ENCODE results near the gene OR6C70.

OR6C70 gene

GRCh38 chr12:55428331-55429243 is 41.4 kb downstream of the OR6C70 start:
- no peak for ATAC-seq
- TF ChIP-seq ZC3H10 (CRISPR knock-in tag; IDR thresholded peaks at IDR 0.05) = no peak
- TF ChIP-seq ZNF70 (CRISPR knock-in tag; IDR thresholded peaks at IDR 0.05) = no peak
- no peak for TF ChIP-seq ESRRG (CRISPR knock-in tag; IDR thresholded peaks at IDR 0.05)
- TF ChIP-seq, protein P1, sequence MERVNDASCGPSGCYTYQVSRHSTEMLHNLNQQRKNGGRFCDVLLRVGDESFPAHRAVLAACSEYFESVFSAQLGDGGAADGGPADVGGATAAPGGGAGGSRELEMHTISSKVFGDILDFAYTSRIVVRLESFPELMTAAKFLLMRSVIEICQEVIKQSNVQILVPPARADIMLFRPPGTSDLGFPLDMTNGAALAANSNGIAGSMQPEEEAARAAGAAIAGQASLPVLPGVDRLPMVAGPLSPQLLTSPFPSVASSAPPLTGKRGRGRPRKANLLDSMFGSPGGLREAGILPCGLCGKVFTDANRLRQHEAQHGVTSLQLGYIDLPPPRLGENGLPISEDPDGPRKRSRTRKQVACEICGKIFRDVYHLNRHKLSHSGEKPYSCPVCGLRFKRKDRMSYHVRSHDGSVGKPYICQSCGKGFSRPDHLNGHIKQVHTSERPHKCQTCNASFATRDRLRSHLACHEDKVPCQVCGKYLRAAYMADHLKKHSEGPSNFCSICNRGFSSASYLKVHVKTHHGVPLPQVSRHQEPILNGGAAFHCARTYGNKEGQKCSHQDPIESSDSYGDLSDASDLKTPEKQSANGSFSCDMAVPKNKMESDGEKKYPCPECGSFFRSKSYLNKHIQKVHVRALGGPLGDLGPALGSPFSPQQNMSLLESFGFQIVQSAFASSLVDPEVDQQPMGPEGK (CRISPR knock-in tag; IDR thresholded peaks at IDR 0.05; ENCODE audit: borderline replicate concordance) = no peak
- TF ChIP-seq PPARA (CRISPR knock-in tag; IDR thresholded peaks at IDR 0.05; ENCODE audit: borderline replicate concordance) = no peak
- no peak for TF ChIP-seq CREB5 (CRISPR knock-in tag; IDR thresholded peaks at IDR 0.05; ENCODE audit: low read depth)
- TF ChIP-seq CSRNP3 (CRISPR knock-in tag; IDR thresholded peaks at IDR 0.05) = no peak
- TF ChIP-seq ZFP30 (CRISPR knock-in tag; IDR thresholded peaks at IDR 0.05) = no peak
- no peak for TF ChIP-seq CSDC2 (CRISPR knock-in tag; IDR thresholded peaks at IDR 0.05)
- no peak for TF ChIP-seq ZNF565 (CRISPR knock-in tag; conservative IDR thresholded peaks at IDR 0.05; ENCODE audit: low read depth)
- TF ChIP-seq TSHZ2 (CRISPR knock-in tag; IDR thresholded peaks at IDR 0.05) = no peak
- no peak for TF ChIP-seq TCF4 (CRISPR knock-in tag; IDR thresholded peaks at IDR 0.05; ENCODE audit: borderline replicate concordance)

DNA sequence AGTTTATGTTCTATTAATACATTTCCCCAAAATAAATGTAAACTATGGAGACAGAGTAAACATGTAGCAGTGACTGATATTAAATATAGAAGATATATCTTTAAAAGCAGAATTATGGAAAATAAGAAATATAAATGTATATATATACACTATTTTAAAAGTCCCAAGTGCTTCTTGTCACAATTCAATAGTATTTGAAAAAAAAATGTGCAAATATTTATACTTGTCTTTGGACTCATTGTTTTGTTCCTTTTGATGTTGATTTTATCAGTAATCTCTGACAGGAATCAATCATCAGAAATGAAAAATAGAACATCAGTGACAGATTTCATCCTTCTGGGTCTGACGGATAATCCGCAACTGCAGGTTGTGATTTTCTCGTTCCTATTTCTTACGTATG is 44.0 kb downstream of the OR6C70 start, which contains the start of gene OR6C76:
Gene OR6C76, plus strand, starts transcription at position 301 of the 400 bp plus-strand sequence. Its CDS starts 0 bp downstream, at position 301.
- ATAC-seq = no peak
- TF ChIP-seq ZC3H10 (CRISPR knock-in tag; IDR thresholded peaks at IDR 0.05) = no peak

GRCh38 chr12:55420307-55420962 is 49.5 kb downstream of the OR6C70 start:
- ATAC-seq = no peak
- no peak for TF ChIP-seq GLIS3 (CRISPR knock-in tag; IDR thresholded peaks at IDR 0.05)
- no peak for TF ChIP-seq ESRRG (CRISPR knock-in tag; IDR thresholded peaks at IDR 0.05)
- TF ChIP-seq OSR1 (CRISPR knock-in tag; IDR thresholded peaks at IDR 0.05) = no peak
- no peak for TF ChIP-seq ZFP3 (CRISPR knock-in tag; IDR thresholded peaks at IDR 0.05)
- TF ChIP-seq, protein P2, sequence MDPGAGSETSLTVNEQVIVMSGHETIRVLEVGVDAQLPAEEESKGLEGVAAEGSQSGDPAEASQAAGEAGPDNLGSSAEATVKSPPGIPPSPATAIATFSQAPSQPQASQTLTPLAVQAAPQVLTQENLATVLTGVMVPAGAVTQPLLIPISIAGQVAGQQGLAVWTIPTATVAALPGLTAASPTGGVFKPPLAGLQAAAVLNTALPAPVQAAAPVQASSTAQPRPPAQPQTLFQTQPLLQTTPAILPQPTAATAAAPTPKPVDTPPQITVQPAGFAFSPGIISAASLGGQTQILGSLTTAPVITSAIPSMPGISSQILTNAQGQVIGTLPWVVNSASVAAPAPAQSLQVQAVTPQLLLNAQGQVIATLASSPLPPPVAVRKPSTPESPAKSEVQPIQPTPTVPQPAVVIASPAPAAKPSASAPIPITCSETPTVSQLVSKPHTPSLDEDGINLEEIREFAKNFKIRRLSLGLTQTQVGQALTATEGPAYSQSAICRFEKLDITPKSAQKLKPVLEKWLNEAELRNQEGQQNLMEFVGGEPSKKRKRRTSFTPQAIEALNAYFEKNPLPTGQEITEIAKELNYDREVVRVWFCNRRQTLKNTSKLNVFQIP (CRISPR knock-in tag; IDR thresholded peaks at IDR 0.05; ENCODE audit: borderline replicate concordance, low read depth) = no peak
- no peak for TF ChIP-seq SNAI2 (CRISPR knock-in tag; IDR thresholded peaks at IDR 0.05)
- no peak for TF ChIP-seq ZNF565 (CRISPR knock-in tag; conservative IDR thresholded peaks at IDR 0.05; ENCODE audit: low read depth)
- no peak for TF ChIP-seq ZNF70 (CRISPR knock-in tag; IDR thresholded peaks at IDR 0.05)
- no peak for TF ChIP-seq ZC3H10 (CRISPR knock-in tag; IDR thresholded peaks at IDR 0.05)
- TF ChIP-seq ISL1 (CRISPR knock-in tag; IDR thresholded peaks at IDR 0.05) = no peak
- TF ChIP-seq CREB5 (CRISPR knock-in tag; IDR thresholded peaks at IDR 0.05; ENCODE audit: low read depth) = no peak
- TF ChIP-seq TOX (CRISPR knock-in tag; IDR thresholded peaks at IDR 0.05; ENCODE audit: borderline replicate concordance) = no peak
- TF ChIP-seq PPARA (CRISPR knock-in tag; IDR thresholded peaks at IDR 0.05; ENCODE audit: borderline replicate concordance) = no peak
- no peak for TF ChIP-seq RARB (CRISPR knock-in tag; IDR thresholded peaks at IDR 0.05)
- no peak for TF ChIP-seq TCF4 (CRISPR knock-in tag; IDR thresholded peaks at IDR 0.05; ENCODE audit: borderline replicate concordance)
- TF ChIP-seq TSHZ2 (CRISPR knock-in tag; IDR thresholded peaks at IDR 0.05) = no peak
- TF ChIP-seq ARNTL (CRISPR knock-in tag; IDR thresholded peaks at IDR 0.05; ENCODE audit: borderline replicate concordance, low read depth) = no peak

Data from SK-N-SH treated with all-trans-retinoic acid at 6 μM for 48 hours (cell line).